ENCODE data around the gene ADAT1. TPM values are rescaled to one million over a fixed set of nuclear protein-coding genes. Genes with fewer than 3 reads are reported as not detected.

ADAT1 gene, protein sequence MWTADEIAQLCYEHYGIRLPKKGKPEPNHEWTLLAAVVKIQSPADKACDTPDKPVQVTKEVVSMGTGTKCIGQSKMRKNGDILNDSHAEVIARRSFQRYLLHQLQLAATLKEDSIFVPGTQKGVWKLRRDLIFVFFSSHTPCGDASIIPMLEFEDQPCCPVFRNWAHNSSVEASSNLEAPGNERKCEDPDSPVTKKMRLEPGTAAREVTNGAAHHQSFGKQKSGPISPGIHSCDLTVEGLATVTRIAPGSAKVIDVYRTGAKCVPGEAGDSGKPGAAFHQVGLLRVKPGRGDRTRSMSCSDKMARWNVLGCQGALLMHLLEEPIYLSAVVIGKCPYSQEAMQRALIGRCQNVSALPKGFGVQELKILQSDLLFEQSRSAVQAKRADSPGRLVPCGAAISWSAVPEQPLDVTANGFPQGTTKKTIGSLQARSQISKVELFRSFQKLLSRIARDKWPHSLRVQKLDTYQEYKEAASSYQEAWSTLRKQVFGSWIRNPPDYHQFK
- 90.4 and 111 TPM in 2 replicates for total RNA-seq (2022)
- percentile 77 among the genes with signal in this experiment for Bru-seq, nascent RNA
- BruChase-seq, experiment 1, labeled RNA remaining after a 6-hour chase, result percentile 77 among the genes with signal in this experiment
- percentile 75 among the genes with signal in this experiment for BruChase-seq, experiment 2, labeled RNA remaining after a 2-hour chase
- long read RNA-seq, transcript ADAT1-201 (11 exons, 1,869 nt), result major isoform, 13 of 22 reads
- long read RNA-seq, partial matches to known transcripts, result 4 of 22 reads
- long read RNA-seq, other reads (novel, unspliced or antisense), result 5 of 22 reads

DNA sequence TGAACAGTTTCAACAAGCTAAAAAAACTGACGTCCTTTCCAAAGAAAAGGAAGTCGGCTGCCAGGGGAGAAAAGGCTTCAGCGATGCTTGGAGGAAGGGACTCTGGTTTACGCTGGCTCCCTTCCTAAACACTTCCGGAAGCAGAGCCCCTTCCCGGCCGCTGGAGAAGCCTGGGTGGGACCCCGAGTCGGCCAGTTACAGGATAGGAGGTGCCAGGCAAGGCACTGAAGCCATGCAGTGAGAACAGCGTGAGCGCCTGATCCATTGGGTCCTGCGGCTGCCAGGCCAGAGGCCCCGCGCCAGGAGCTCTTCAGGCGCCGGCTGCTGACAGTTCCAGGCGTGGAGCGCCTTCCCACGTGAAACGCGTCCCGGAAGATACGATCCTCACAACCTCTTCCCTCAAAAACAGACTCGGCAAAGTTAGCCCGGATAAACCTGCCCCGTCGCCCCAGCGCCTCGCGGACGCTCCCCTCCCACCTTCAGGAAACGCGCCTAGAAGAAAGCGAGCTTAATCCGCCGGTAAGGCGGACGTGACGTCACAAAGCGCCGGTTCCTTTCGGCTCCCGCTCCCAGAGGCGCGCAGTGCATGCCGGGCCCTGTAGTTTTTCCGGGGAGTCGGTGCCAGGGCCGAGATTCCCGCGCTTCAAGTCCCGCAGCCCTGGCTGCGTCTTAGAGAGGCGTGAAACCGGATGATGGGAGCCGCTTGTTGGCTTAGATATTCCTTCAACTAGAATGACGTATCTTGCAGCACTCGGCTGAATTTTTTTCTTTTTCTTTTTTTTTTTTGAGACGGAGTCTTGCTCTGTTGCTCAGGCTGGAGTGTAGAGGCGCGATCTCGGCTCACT, at the start of gene ADAT1:
Gene ADAT1, minus strand, starts transcription at position 521 of the 845 bp plus-strand sequence. CDS start 2,482 bp downstream, outside the sequence.
- Mint-ChIP-seq H3K27ac (ENCODE audit: unreplicated experiment) (peak within 1 kb of the TSS; percentile 92), H3K36me3 (ENCODE audit: insufficient read depth, unreplicated experiment) (peaks cover 81% of the 10 kb centered on the region)
- CTCF ChIA-PET, result interaction anchor here (0.7 to 1.2 kb wide), 7 partner anchors 26 to 1215 kb away, joined by 3 to 6 read pairs (median 3); no protein-coding TSS in a partner anchor

DNA sequence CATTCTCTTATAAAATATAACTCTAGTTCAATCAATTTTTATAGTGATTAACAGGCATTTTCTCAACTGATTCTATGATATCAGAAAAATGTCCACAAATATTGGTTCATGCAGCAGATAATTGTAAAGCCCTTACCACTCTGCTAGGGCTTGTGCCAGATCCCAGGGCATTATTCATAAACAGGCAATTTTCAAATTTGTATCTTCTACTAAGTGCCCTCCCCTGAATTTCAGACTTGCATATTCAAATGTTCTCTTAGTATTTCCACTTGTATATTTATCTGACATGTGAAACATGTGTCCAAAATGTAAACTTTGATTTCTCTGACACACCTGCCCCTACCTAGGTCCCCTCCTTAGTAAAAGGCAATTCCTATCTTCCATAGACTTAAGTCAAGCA, 44.4 kb upstream of the ADAT1 start:
- Mint-ChIP-seq H3K4me1 (ENCODE audit: low read depth, unreplicated experiment) (no peaks in the 10 kb centered on the region), H3K4me3 (ENCODE audit: low read depth, unreplicated experiment) (no peak overlapping the region), H3K36me3 (ENCODE audit: insufficient read depth, unreplicated experiment) (no peaks in the 10 kb centered on the region), H3K9me3 (ENCODE audit: low read depth, unreplicated experiment) (no peaks in the 10 kb centered on the region), H3K27ac (ENCODE audit: unreplicated experiment) (no peak overlapping the region), H3K27me3 (ENCODE audit: unreplicated experiment) (no peaks in the 10 kb centered on the region)
- DNase-seq, result no peak
- CTCF ChIA-PET, result no interaction called here
- intact Hi-C loops (cut with micrococcal nuclease; ENCODE audit: unreplicated experiment), result no loop called here
- TF ChIP-seq, protein P1, sequence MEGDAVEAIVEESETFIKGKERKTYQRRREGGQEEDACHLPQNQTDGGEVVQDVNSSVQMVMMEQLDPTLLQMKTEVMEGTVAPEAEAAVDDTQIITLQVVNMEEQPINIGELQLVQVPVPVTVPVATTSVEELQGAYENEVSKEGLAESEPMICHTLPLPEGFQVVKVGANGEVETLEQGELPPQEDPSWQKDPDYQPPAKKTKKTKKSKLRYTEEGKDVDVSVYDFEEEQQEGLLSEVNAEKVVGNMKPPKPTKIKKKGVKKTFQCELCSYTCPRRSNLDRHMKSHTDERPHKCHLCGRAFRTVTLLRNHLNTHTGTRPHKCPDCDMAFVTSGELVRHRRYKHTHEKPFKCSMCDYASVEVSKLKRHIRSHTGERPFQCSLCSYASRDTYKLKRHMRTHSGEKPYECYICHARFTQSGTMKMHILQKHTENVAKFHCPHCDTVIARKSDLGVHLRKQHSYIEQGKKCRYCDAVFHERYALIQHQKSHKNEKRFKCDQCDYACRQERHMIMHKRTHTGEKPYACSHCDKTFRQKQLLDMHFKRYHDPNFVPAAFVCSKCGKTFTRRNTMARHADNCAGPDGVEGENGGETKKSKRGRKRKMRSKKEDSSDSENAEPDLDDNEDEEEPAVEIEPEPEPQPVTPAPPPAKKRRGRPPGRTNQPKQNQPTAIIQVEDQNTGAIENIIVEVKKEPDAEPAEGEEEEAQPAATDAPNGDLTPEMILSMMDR (IDR thresholded peaks at IDR 0.05; ENCODE audit: unreplicated experiment), result no peak
- BruUV-seq (replicated peaks), result no TSS peak

More for the DNA sequence above, at the start of gene ADAT1:
- intact Hi-C loops (cut with micrococcal nuclease; ENCODE audit: unreplicated experiment), result loop anchor here (2.0 to 5.0 kb wide), 3 partner anchors 24 to 161 kb away; partner anchors contain the start of genes KARS1, TERF2IP and TMEM170A
- BruUV-seq (replicated peaks), result TSS peak; percentile 83
- DNase-seq, result peak; percentile 98
- H3K4me3 Mint-ChIP-seq (ENCODE audit: low read depth, unreplicated experiment), result peak within 1 kb of the TSS; percentile 90
- H3K9me3 Mint-ChIP-seq (ENCODE audit: low read depth, unreplicated experiment), result no peaks in the 10 kb centered on the region
- no peaks in the 10 kb centered on the region for H3K27me3 Mint-ChIP-seq (ENCODE audit: unreplicated experiment)
- TF ChIP-seq, protein P1 (IDR thresholded peaks at IDR 0.05; ENCODE audit: unreplicated experiment), result no peak
- peaks cover 16% of the 10 kb centered on the region for H3K4me1 Mint-ChIP-seq (ENCODE audit: low read depth, unreplicated experiment)

DNA sequence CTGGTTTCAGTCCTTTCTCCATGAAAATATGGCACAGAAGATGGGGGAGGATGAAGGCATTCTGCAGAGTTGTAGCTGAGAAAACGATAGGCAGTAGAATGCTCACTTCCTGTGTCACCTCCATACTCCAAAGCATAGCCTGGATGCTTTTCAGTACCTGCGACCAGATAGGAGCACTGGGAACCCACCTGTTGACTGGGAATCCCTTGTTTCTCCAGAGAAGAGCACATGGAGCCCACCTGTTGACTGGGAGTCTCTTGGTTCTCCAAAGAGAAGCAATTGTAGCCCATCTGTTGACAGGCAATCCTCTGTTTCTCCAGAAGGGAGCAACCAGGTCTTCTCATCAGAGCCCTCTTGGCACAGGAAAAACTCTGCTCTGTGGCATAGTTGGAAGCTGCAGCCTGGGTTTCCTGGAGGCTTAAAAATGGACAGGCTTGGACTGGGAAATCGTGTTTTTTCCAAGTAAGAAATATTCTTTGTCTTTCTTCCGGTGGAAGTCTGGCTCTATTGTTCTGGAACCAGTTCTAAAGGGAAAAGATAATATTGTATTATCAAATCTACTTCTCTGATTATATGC, 37.7 kb upstream of the ADAT1 start:
- no peaks in the 10 kb centered on the region for H3K9me3 Mint-ChIP-seq (ENCODE audit: low read depth, unreplicated experiment)
- no peak for DNase-seq
- no peak overlapping the region for H3K27ac Mint-ChIP-seq (ENCODE audit: unreplicated experiment)
- no TSS peak for BruUV-seq (replicated peaks)
- no peak overlapping the region for H3K4me3 Mint-ChIP-seq (ENCODE audit: low read depth, unreplicated experiment)
- intact Hi-C loops (cut with micrococcal nuclease; ENCODE audit: unreplicated experiment), result no loop called here
- CTCF ChIA-PET, result interaction anchor here (0.8 kb wide), 1 partner anchor 9 kb away, joined by 5 read pairs; no protein-coding TSS in a partner anchor
- no peaks in the 10 kb centered on the region for H3K27me3 Mint-ChIP-seq (ENCODE audit: unreplicated experiment)
- peaks cover 16% of the 10 kb centered on the region for H3K36me3 Mint-ChIP-seq (ENCODE audit: insufficient read depth, unreplicated experiment)
- no peaks in the 10 kb centered on the region for H3K4me1 Mint-ChIP-seq (ENCODE audit: low read depth, unreplicated experiment)
- TF ChIP-seq, protein P1 (IDR thresholded peaks at IDR 0.05; ENCODE audit: unreplicated experiment), result no peak

All from Calu3 (cell line).